Measurements from ENCODE around the gene HOXD12.

HOXD12 gene

GRCh38 chr2:176092270-176093144 lies 7.1 kb upstream of the HOXD12 start, which contains the start of gene HOXD13:
HOXD13 (plus strand) TSS chr2:176092721; CDS start chr2:176092891, 170 bp downstream.
- DNase-seq (ENCODE audit: low read depth, low spot score) = no peak

DNA sequence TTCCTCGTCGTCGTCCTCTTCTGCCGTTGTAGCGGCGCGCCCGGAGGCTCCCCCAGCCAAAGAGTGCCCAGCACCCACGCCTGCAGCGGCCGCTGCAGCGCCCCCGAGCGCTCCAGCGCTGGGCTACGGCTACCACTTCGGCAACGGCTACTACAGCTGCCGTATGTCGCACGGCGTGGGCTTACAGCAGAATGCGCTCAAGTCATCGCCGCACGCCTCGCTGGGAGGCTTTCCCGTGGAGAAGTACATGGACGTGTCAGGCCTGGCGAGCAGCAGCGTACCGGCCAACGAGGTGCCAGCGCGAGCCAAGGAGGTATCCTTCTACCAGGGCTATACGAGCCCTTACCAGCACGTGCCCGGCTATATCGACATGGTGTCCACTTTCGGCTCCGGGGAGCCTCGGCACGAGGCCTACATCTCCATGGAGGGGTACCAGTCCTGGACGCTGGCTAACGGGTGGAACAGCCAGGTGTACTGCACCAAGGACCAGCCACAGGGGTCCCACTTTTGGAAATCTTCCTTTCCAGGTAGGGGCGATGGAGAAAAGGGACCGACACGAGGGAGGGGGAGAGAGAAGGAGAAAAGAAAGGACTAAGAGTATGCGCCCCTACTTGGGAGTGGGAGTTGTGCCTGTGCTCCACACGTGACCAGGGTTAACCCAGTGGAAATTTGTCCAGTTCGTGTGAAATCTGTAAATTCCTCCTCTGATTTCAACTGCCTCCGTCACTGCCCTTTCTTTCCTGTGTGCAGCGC lies 6.3 kb upstream of the HOXD12 start:
- no peak for DNase-seq (ENCODE audit: low read depth, low spot score)

DNA sequence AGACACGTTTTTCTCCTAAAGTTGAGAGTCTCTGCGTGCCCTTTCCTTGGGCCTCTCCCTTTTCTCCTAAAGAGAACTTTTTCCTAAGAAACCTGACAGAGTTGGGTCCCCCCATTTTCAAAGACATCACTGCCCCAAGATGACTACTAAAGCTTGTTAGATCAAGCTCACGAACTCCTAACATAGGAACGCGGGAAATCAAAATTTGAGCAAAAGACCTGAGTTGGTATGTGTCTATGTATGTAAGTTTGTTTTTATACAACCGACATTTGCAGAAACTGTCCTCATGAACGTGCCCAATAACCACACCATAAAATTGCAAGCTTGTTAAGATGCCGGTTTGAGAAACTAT lies 5.7 kb upstream of the HOXD12 start:
- DNase-seq (ENCODE audit: low read depth, low spot score) = no peak

GRCh38 chr2:176094349-176094748 lies 5.2 kb upstream of the HOXD12 start:
- DNase-seq (ENCODE audit: low read depth, low spot score) = no peak

DNA sequence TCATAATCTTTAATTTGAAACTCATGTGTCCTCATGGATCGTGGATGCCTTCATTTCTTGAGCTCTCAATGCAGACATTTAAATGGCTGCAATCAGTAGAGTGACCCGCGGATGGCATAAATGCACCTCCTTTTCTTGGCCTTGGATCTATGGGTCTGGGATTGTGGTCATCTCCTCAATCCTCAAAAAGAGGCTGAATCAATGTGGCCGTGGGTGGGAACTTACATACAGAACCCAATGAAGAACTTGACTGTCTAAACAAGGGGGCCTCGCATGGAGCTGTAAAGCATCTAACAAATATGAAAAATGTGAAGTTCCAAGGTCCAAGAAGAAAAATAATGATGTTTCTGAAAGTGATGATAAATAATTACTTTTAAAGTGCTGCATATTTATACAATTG lies 4.2 kb upstream of the HOXD12 start:
- no peak for DNase-seq (ENCODE audit: low read depth, low spot score)

DNA sequence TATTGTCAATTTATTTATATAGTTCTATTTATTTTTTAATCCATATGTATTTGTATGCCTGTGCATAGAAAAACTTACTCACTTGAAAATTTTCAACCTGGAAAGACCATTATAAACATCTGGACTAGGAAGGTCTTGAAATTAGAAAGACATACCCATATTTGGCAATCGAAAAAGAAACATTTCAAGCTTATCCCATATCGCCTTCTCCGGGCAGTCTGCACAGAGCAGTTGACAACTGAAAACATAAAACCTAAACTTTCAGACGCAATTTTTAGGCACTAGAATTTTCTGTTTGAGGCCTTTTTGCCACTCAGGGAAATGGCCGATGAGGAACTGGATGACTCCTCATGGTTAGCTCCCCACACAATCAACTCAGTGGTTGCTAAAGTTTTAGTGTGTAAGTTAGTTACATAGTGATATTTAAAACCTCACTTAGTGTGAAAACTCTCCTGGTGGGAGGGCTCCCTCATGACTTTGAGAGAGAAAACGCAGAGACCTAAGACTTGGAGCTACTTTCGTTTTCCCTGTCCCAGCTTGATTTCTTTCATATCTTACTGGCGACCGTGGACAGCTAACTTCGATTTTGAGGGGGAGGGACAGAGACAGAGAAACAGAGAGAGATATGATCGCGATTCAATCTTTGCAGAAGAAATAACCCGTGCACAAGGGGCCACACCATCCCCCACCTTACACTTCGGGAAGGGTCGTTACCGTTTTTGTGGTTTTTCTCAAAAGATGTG lies 3.2 kb upstream of the HOXD12 start:
- DNase-seq (ENCODE audit: low read depth, low spot score) = no peak

DNA sequence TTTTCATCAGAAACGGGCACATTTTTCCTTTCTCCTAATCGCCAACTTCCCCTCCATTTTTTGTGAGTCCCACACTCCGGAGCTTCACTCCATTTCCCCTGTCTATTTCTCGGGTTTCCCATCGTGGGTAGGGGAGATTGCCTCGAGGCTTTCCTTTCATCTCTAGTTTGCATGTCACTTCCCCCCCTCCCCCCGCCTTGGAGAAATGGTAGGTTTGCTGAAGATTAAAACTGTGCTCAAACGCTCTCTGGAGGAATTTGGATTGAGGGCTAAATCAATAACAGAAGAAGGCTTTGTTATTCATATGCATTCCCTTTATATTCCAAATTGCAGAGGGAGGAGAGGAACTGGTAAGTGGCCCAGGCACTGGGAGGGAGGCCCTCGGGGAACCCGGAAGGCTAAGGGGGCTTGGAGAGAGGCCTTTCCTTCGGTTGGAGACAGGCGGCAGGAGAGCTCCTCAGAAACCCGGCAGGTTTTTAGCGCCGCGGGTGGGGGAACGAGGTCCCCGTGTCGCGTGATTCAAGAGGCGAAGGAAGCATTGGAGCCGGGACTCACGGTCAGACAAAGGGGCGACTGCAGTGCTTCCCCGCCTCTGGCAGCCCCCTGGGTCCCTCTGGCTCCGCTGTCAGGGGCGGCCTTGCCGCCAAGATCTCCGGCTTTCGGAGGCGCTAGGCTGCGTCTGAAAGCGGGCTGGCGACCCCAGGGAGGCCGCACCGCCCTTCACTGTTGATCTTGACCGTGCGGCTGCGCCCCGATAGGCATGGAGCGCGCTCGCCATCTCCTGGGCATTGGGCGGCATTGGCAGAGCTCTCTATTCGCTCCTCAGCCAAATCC lies 2.4 kb upstream of the HOXD12 start:
- peak; percentile 23 for DNase-seq (ENCODE audit: low read depth, low spot score)

DNA sequence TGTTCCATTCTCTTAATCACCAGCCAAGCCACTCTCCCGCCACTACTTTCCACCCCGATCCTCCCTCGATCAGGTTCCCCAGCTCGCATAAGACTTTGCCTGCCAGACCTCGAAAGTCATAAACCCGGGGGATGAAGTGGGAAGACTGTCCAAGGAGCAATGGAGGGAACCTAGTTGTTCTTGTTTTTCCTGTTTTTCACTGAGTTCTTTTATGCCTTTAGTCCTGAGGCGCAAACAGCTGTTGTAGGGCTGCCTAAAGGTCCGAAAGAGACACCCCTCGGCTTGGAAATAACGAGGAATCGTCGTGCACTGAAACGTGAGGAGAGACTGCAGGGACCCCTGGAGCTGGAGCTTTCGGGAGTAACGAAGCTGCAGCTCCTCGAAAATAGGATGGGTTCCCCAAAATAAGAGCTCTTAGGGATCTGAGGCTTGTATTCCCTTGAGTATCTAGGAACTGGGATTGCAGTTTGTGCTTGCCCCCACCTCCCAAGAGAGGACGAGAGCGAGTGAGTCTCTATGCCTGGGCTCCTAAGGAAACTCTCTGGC lies 1.7 kb upstream of the HOXD12 start:
- DNase-seq (ENCODE audit: low read depth, low spot score) = no peak

- no peak for DNase-seq (ENCODE audit: low read depth, low spot score)
These were observed 1.0 kb upstream of the HOXD12 start for GRCh38 chr2:176098366-176099158.

DNA sequence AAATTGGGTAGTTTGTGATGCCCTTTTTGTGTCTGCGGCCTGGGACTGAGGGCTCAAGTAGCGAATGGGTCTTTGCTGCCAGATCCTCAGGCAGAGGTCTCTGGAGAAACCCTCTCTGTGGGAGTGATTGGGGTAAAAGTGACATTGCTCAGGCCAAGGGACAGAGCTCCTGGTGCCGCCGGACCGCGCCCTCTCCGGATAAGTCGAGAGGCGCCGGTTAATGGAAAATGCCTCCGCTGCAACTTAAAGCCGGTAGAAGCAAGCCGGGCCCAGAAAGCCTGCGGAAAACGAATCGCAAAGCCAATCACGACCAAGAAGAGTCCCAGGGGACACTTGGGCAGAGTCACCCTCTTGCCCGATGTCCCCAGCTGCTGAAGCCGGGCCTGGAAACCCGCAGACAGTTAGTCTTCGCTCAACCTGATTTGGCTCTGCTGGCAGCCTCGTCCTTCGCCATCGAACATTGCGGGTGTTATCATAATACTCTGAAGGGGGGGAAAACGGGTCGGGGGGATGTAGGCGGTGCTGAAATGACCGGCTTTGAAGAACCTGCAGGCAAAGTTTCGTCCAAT lies 352 bp upstream of the HOXD12 start:
- DNase-seq (ENCODE audit: low read depth, low spot score) = no peak

DNA sequence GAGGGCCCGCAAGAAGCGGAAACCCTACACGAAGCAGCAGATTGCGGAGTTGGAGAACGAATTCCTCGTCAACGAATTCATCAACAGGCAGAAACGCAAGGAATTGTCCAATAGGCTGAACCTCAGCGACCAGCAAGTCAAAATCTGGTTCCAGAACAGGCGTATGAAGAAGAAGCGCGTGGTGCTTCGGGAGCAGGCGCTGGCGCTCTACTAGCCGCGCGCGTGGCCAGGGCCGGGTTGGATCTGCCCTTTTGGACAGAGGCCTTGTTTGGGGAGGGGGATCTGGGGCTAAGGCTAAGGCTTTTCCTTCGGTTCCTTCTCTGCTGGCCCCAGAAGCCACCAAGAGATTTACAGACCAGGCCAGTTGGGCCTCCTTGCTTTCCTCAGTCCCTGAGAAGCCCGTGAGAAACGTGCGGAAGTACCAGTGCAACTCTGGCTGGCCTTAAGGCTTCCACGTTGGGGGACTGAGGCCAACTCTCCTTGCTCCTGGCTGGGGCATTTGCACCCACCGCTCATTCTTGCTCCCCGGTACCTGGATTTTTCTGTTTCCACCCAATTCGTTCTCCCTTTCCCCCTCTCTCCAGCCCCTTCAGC lies 1.0 kb downstream of the HOXD12 start:
- no peak for DNase-seq (ENCODE audit: low read depth, low spot score)

DNA sequence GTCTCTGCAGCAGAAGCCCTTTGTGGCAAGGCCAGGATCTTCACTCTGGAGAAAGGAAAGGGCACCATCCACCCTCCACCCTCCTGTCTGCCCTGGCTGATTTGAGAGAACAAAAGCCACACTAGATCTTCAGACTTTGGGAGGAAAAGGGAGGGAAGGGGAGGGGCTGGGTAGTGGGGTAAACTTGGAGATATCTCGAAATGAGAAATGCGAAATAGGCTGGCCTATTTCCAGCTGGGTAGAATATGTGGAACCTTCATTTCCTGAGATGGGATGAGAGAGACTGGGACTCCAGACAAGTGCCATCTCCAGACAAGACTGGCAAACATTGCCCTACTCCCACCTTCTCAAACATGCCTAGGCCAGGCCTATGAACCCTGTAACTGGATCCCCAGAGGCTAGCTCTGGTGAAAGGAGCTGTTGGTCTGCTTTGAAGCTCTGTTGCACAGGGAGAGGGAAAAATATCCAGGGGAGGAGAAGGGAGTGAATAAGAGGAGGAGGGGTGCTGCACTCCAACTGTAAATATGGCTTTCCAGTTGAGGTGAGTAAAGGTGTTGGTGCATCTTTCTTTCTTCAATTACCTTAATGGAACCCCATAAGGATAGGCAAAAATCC lies 1.7 kb downstream of the HOXD12 start:
- DNase-seq (ENCODE audit: low read depth, low spot score) = no peak

- DNase-seq (ENCODE audit: low read depth, low spot score) = no peak
These were observed 2.2 kb downstream of the HOXD12 start for GRCh38 chr2:176101842-176102241.

DNA sequence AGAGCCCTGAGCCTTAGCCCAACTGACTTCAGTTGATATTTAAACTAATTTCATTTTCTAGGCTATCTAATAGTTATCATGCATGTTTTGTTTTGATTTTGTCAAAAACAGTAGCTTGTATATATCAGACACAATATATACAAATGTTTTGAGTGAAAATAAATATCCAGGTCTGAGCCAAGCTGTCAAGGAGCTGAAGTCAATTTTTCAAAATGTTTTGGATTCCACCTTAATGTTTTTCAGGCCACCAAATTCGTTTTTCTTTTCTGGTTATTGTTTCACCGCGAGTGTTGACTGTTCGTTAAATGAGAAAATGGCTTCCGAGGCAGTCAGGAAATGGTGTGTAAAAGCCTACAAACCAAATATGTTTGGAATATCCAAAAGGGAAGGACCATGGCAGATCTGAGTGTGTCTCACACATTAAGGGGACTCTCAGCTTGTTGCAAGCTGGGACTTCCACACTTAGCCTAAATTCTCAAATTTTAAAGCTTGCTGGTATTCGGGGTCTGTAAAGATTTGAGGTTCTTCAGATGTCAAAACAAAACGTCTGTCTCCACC lies 2.8 kb downstream of the HOXD12 start:
- no peak for DNase-seq (ENCODE audit: low read depth, low spot score)

DNA sequence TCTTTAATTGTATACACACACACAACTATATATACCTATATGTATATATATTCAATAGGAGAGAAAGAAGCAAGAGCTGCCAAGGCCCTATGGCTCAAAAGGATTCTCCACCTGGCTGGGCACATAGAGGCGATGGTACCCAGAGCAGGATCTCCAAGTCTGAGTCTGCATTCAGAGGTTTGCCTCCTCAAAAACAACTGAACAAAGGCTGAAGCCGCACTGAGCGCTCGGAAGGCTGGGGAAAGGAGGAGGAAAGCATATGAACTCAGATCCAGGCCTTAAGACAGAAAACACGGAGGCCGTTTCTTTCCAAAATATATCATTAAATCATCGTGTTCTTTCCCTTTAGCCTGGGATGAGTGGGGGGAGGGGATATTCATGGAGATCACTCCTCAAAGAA lies 3.6 kb downstream of the HOXD12 start:
- no peak for DNase-seq (ENCODE audit: low read depth, low spot score)

- DNase-seq (ENCODE audit: low read depth, low spot score) = no peak
These were observed 4.2 kb downstream of the HOXD12 start for GRCh38 chr2:176103742-176104315.

DNA sequence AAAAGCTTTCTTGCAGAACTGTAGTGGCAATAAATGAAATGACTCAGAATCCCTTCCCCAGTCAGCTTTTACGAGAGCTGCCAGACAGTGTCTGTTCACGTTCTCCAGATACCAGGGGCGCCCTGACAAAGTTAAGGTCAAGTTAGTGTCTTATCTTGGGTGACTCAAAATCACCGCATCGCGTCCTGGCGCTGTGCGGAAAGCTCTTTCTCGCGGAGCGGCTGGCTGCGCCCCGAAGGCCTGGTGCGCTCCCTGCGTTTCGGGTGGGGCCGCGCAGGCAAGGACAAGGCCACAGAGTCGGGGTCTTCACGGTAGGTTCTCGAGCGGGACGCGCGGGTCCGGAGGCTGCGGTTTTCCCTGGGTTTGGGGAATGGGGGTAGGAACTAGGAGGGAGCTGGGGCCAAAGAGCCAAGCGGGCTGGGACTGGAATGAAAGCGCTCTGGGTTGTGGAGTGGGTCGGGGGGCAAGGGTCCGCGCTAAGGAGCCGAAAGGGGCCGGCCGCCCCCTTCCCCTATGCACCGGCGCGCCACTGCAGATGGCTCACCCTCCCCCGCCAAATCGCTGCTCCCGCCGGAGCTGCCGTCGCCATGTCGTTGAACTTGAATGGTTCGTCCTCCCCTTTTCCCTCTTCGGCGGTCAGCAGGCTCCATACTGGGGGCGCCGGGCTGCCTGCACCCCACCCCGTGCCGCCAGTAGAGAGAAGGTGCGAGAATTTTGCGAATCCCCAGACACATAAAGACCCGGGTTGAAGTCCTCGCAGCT lies 4.9 kb downstream of the HOXD12 start:
- no peak for DNase-seq (ENCODE audit: low read depth, low spot score)

Data from smooth muscle cell of the brain vasculature (primary cell).